ENCODE data around the gene PALLD.

- no peak for TF ChIP-seq CTCF (IDR thresholded peaks at IDR 0.05)
- TF ChIP-seq EP300 (IDR thresholded peaks at IDR 0.05): no peak
These were observed 117.6 kb downstream of the PALLD start for GRCh38 chr4:168614281-168615057.
